GM19452 (cell line): ENCODE data around the gene C3orf85.
"Not testable (repeated sequence)": the region's sequence is repeated elsewhere in the genome, so short reads cannot be mapped to it uniquely, and the experiment has no call there.

Source experiments
- ATAC-seq: cut with Tn5 transposase; IDR thresholded peaks from one replicate; pipeline ENCODE4 v1.9.1; 2021; ENCODE audit not compliant: unreplicated experiment

The C3orf85 gene, protein sequence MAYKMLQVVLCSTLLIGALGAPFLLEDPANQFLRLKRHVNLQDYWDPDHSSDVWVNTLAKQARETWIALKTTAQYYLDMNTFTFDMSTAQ

DNA sequence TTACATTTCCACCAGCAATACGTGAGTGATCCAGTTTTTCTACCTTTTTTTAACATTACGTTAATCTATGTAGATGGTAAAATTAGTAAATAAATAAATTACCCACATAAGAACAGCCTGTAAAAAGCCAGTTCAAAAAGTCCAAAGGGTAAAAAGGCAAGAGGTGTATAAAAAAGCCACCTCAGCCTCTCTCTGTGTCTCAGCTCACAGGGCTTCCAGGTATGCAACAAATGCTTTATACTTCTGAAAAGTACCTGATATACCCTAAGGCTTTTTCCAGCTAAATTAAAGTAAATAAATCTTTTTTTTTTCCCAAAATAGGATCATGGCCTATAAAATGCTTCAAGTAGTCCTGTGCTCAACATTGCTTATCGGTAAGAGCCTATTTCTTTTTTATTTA is at the start of gene C3orf85:
Gene C3orf85, plus strand, starts transcription at position 197 of the 400 bp plus-strand sequence. Its CDS starts 129 bp downstream, at position 326.
- ATAC-seq, result no peak

DNA sequence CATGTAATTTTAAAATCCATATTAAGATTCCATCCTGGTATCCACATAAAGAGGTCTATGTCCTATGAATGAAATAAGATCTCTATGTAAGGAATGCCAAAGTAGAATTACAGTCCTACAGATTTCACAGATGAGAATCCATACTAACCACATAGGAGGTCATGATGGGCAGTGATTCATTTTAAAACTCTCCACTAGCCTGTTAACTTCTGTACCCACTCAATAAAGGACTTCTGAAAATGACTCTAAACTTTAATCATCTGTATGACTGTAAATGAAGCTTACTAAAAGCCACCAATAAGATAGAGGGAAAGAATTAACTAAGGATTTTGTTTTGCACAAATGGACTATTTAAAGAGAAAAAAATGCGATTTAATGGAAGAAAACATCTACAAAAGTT is 47.3 kb upstream of the C3orf85 start:
- ATAC-seq, result no peak

DNA sequence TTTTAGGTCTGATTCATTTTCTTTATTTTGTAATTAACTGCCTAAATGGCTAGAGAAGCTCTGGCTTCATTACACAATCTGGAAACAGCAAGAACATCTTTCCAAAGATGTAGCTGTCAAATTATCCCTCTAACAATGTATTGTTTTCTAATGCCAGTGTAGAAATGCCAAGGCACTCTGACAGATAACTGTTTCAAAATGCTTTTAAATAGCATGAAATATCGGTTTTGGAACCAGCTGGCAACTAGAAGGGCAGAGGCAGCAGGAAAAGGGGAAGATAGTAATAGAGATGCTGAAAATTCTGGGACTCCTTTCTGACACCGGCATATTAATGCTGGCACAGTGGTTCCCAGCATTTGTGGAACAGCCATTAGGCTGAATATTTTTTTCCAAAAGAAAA is 44.7 kb upstream of the C3orf85 start:
- no peak for ATAC-seq

DNA sequence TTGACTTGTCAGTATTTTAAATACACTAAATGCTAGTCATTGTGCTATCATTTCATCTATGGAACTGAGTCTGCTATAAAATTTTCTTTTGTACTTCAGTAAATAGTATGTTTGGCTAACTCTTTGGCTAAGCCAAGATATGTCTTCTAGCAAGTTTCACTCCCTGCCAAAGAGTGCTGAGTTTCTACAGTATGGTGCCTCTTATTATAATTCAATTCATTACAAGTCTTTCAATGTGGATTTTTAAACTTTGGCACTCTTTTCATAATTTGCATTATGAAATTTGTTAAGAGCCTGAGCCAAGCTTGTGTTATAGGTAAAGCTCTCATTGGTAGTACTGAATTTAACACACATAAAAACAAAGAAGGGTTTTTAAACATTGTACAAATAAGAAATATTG is 43.0 kb upstream of the C3orf85 start:
- no peak for ATAC-seq

DNA sequence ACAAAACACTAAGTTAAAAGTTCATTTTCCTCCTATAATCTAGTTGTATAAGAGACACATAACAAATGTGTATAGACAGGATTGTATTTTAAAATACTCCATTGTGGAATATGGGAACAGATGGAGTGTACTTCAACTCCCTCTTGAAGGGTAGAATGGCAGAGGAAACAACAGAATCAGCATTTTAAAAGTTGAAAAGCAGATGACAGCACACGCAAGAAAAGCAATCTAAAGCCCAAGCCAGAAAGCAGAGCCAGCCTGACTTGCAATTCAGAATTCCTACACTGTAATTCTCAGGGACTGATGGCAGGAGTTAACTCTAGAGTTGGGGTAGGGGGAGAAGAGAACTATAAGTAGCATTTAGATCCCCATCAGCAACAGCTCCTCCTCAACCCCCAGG is 41.4 kb upstream of the C3orf85 start:
- no peak for ATAC-seq

DNA sequence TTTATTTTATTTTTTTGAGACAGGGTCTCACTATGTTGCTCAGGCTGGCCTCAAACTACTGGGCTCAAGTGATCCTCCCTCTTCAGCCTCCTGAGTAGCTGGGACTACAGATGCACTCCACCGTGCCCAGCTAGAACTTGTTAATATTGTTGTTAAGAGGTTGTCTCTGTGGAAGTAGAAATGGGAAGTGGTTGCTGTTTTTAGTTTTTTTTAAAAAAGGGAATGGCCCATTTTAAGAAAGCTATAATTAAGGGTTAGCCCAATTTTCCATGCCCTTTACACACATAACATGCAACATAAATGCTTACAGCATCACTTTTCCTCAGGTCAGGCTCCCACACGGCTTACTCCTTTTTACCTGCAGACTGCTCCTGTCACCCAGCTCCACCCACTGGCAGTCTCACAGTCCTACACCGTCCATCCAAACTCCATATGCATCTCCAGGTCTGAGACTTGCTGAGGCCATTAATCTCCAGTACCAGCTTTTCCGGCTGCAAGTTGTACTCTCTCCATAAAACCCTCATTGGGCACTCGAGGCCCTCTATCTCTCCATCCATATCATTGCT is 38.4 kb upstream of the C3orf85 start:
- ATAC-seq, result no peak

DNA sequence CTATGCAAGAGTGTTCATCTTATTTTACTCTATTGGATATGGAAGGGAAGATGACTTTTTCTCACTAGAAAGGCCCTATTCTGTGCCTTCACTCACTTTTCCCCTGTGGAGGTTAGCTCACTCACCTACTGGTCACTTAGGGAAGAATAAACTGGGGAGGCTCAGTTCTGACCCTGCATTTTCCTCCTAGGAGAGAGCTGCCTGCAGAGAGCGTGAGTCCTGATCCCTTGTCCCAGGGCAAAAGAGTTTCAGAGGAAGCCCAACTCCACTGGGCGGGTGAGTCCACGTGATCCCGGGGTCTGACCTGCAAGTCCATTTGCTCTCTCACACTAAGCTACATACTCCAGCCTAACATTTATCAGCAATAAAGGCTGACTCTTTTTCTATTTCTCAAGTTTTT is 26.9 kb upstream of the C3orf85 start:
- no peak for ATAC-seq

DNA sequence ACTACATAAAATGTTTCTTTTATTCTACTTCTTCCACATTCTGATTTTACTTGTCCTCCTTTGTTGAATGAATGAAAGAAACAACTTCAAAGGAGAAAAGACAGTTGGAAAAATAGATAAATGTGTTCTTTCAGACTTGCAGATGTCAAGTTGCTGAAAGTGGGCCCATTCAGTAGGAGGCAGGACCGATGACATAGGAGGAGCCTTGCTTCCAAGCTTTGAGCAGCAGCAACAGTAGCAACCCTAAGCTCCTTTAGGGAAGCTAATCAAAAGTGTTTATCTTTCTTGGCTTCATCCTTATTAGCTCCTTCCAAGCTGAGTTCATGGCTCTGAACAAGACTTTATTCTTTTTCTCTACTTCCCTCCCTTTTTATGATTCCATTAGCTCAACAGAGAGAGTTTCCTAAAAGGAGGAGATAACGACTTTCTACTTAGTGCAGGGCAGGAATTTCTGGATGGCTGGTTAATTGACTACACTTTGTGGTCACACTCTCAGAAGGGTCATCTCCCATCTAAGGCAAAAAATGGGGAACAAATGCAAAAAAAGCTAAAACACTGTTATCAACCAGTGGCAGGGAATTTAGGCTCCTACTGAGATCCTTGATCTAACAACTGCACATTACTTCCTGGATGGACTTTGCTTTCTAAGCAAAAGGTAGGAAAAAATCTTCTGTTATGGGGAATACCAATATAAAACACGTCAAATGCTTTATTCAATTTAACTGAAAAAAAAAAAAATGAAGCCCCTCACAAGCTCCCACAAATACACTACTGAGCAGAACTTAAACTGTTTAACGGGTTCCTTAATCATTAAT is 23.4 kb upstream of the C3orf85 start:
- no peak for ATAC-seq

DNA sequence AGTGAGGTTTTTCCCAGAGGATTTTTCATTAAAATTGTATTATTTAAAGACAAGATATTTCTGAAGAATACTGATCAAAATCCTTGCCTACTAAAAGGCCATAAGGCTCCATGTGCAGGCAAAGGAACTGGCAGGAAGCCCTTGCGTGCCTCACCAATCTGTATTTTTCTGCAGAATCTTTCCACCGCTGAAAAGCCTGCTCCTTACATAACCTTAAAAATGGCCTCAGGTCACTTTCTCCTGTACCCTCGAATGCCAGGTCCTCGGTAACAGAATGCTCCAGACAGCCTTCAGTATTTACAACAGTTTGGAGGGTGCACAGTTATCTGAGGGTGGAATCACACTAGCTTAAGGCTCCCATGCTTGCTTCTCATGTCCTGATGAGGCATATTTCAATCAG is 21.8 kb upstream of the C3orf85 start:
- ATAC-seq, result no peak

DNA sequence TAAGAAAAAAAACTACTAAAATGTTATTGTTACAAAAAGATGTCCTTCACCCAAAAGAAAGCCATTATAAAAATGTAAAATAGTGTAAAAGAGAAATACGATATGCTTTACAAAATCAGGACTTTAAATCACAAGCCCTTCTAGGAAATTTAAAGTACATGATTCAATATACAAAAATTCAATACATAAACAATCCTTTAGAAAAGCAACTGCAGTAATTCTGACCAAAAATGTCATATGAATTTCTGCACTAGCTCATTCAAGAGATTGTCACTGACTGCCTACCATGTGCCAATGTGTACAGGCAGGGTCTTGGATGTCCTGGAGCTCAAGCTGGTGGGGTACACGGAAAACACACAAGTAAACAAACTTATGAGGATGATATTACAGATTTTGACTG is 21.1 kb upstream of the C3orf85 start:
- no peak for ATAC-seq

DNA sequence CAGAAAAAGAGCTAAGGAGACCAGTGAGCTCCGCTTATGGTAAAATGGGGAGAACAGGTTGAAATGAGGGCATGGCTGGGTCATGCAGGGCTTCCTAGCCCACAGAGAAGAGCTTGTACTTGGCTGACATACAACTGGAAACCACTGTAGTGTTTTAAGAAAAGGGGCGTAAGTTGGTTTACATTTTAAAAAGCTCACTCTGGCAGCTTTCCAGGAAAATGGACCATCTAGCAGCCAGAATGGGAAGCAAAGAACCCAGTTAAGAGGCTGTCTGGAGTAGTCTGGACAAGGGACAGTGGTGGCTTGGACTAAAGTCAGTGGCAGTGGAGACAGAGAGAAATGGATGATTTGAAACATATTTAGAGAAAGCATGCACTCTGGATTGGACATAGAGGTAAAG is 20.5 kb upstream of the C3orf85 start:
- ATAC-seq, result no peak

DNA sequence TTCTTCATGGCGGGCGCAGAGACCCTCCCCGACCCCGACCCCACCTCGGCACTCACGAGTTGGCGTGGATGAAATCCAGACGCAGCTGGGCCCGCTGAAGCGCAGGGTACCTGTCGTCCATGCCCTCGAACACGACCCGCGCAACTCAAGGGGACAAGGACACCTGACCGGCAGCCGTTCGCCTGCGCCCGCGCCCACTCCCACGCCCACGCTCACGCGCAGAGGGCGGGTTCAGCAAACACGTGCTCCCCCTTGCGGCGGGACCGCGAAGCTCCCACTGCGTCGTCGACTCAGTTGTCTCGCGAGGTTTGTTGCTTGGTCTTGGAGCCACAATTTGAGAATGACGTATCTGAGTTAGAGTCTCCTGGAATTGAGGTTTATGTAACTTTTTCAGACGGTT is 18.6 kb upstream of the C3orf85 start, which contains the start of gene MORC1:
Gene MORC1, minus strand, starts transcription at position 196 of the 400 bp plus-strand sequence. Its CDS starts 75 bp downstream, at position 121.
- ATAC-seq, result no peak

DNA sequence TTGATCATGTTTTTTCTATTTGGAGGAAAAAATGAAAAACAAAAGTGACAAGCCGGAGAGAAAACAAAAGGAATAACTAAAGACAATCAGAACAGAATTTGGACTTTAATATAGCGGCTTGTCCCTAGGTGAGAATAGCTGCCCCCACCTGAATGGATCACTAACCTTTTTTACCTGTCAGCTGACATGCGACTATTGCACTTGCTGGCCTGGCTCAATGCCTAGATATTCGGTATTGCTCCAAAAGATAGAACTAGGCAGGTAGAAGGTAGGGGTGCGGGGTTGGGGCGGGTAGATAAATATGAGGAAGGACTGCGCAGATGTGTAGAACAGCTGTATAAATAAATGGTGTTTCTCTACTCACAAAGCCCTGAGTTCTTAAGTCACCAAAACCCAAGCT is 17.9 kb upstream of the C3orf85 start:
- ATAC-seq, result no peak

DNA sequence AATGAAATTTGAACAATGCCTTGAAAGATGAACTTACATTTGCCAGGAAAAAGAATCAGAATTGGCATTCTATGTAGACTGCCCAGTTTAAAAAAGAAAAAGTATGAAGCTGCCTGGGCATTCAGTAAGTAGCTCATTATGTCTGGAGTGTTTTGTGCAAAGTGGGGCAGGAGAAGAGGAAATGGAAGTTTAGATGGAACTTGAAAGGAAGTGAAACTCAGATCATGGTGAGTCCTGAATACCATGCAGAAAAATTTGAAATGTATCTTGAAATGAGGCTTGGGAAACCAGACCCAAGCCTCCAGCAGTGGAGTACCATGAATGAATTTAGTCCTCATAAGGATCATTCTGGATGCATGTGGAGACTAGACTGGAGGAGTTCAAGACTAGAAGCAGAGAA is 13.8 kb upstream of the C3orf85 start:
- no peak for ATAC-seq

DNA sequence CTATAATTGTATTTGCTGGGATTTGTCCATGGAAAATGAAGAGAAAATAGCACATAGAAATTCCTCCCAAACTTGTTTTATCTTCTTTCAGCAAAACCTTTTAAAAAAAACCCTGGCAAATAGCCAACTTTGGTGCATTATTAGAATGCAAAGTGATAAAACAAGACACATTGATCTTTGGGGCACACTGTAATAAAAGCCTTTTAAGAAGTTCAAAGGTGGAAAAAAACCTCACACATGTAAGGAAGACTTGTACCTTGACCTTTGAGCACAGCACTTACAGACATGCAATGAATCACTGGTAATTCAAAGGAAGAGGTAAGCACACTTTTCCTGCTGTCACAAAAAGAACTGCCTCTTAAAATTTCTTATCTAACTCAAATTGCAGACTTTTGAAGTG is 10.6 kb upstream of the C3orf85 start:
- no peak for ATAC-seq

DNA sequence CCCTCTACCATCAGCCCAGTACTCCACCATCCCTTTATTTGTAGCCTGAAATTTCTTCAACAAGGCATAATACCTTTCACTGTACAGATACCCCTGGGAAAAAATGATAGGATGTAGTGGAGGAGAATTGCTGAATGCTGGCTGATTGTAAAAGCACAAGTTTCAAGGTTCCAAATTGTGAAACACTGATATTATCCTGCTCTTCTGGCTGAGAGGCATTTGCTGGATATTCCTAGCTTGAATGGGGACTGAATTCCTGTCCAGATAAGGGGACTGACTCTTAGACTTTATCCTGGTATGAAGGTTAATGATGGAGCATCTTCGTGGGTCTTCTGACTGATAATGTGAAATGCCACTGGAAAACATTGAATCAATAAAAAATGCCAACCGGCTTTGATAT is 9.0 kb upstream of the C3orf85 start:
- ATAC-seq, result no peak

DNA sequence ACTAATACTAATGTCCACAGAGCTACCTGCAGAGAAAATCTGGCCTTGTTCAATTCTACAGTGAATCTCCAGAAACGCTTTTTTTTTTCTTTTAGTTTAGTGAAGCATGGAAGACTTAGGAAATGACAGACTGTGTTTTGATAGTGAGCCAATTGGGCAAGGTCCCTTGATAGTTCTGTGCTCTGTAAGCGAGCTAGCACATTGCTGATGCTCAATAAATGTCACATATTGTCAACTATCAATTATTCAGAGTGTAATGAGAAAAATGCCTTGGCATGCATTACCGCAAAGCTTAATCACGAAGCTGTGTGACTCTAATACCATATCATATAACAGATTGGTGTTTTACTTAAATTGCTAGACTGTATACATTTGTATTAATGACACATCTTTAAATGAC is 5.2 kb upstream of the C3orf85 start:
- no peak for ATAC-seq

DNA sequence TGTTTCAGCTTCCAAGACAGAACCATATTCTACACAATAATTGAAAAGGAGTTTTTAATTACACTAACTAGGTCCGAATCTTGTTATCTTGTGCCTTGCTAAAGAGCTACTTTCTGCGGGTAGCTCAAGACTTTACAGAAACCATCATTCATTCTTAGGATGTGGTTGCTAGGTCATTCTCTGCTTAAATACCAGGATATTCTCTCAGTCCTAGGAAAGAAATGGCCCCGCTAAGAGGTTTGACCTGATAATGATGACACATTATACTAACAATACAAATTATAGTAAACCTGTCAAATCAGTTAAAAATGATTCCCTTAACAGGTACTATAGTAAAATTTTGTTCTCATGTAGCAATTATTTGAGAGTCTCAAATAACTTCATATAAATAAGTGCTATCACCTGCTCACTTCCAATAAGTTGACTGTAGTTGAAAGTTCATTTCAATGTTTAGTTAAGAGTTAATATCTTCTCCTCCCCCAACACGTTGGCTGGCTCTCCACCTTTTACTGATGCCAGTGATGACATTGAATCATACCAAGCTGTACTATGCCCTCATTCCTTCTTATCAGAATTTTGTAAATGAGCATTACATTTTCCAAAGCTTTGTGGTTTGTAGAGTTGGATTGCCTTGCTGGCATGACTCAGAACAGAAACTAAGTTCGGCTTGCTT is 3.6 kb upstream of the C3orf85 start:
- no peak for ATAC-seq

DNA sequence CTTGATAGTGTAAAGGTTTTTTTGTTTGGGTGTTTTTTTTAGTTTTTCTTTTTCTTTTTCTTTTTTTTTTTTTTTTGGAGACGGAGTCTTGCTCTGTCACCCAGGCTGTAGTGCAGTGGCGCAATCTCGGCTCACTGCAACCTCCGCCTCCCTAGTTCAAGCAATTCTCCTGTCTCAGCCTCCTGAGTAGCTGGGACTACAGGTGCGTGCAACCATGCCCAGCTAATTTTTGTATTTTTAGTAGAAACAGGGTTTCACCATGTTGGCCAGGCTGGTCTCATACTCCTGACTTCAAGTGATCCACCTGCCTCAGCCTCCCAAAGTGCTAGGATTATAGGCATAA is 3.1 kb upstream of the C3orf85 start:
- ATAC-seq, result not testable (repeated sequence)

DNA sequence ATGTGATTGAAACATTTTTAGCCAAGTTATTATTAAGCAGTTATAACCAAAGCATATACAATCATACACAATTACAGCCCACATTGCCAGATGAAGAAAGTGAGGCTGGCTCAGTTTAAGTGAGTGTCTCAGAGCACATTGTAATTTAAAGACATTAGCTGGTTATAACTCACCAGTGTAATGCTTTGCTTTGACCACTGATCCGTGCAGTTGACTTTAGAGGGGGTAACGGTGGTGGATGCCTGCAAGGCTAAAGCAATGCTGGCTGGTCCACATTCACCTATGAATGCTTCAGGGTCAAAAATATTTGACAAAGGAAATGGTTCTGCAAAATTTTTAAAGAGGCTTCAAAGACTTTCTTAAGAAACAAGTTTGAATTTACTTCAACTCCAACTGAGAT is 1.2 kb downstream of the C3orf85 start:
- no peak for ATAC-seq

DNA sequence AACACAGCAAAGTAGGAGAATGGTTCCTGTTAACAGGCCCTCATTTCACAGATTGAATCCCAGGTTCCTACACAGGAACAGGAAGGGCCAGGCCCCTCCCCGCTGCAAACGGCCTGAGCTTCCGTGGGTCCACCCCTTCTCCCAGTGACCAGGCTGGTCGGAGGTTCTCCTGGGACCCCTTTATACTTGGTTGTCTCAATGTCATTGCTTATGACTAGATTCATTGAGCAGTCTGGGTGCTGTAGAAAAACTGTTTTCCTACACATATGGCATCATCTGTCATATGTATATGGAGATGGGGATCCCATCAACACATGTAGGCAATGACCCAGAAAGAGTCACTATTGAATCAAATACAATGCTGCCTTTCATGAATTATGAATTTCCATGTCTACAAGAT is 3.8 kb downstream of the C3orf85 start:
- ATAC-seq, result no peak

DNA sequence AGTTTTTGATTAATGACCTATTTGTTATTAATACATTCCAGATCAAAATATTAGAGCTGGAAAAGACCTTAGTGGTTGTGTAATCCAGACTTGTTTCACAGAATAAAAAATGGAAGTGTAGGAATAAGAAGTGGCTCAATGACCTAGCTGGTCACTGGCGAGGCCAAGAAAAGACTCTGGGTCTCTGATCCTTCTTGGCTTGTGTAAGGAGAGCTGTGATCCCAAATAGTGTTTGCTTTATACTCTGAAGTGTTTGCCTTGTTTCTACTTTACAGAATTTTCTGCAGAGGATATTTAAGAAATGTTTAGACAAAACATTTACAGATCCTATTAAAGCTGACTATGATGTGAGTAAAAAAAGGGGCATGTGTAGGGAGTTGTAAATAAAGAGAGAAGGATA is 7.1 kb downstream of the C3orf85 start:
- ATAC-seq, result no peak
